ENCODE results near the gene NDOR1.
"Not testable (repeated sequence)": the region's sequence is repeated elsewhere in the genome, so short reads cannot be mapped to it uniquely, and the experiment has no call there.

The NDOR1 gene

DNA sequence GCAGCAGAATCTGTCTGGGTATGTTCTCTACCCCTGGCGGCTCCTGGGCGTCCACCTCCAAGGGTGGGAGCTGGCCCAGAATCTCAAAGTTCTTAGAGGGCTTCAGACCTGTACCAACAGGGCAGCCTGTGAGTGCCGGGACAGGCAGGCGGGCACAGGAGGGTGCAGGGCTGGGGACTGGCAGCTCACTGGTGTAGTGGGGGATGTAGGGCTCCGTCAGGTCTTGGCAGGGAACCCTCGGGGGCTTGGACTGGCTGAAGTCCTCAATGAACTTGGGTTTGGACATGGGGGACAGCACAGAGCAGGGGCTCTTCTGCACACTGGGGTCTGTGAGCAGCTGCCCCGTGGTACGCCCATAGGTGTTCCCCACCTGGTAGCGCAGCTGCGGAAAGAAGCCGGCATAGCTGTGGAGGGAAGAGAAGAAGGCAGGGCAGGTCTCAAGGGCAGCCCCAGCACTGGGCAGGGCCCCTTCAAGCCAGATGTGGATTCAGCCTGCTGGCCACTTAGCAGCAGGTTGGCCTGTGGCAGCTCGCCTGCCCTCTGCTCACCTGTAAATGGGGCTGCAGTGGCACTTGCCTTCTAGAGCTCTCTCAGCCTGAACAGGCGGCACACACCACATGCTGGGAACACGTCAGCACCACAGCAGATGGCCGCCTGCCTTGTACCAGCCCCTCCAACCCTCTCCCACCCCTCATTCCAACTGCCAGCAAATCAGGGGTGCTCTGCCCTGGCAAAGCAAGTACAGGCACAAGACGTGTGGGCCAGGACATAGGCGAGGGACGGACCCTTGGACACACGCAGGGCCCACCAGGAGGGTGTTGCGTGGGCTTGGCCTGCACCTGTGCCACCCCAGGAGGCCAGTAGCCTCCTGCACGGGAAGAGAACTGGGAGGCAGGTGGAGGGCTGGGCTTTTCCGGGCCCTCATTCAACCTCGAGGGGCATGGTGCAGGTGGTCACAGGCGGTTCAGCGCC is 40.2 kb downstream of the NDOR1 start:
- DNase-seq: no peak

DNA sequence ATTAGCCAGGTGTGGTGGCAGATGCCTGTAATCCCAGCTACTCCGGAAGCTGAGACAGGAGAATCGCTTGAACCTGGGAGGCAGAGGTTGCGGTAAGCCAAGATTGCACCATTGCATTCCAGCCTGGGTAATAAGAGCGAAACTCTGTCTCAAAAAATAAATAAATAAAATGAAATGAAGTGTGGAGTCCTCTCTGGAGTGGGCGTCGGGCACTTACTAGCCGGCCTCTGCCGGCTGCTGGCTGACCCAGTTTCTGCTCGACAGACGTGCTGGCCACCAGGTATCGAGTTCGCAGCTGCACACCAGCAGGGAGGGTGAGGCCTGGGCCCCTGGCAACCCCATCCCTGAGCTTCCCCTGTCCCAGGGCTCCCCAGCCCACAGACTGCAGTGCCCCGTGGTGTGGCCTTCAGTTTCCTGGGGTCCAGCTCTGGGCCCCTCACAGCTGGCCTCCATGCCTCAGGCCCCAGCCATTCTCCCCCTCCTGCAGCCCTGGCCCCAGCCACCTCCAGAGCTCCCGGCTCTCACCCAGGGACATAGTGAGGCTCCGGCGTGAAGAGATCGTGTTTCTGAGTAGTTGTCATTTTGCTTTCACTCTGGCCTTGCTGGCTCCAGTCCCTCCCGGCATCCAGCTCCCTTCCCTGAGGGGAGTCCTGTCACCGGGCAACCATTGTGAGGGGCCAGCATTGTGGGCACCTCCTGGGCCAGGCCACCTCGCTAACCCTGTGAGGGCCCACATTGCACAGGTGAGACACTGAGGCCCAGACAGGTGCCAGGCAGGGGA is 41.8 kb downstream of the NDOR1 start:
- DNase-seq: no peak

DNA sequence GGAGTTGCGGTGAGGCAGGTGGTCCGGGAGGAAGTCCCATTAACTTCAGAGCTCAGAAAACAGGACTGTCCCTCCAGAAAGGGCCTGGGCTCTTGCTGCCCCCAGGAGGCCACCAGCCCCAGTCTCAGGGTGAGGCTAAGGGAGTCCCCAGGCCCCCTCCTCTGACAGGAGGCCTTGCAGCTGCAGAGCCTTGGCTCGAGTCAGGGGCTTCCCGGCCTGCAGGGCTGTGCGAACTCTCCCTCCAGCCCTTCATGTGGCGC is 42.3 kb downstream of the NDOR1 start:
- no peak for DNase-seq

DNA sequence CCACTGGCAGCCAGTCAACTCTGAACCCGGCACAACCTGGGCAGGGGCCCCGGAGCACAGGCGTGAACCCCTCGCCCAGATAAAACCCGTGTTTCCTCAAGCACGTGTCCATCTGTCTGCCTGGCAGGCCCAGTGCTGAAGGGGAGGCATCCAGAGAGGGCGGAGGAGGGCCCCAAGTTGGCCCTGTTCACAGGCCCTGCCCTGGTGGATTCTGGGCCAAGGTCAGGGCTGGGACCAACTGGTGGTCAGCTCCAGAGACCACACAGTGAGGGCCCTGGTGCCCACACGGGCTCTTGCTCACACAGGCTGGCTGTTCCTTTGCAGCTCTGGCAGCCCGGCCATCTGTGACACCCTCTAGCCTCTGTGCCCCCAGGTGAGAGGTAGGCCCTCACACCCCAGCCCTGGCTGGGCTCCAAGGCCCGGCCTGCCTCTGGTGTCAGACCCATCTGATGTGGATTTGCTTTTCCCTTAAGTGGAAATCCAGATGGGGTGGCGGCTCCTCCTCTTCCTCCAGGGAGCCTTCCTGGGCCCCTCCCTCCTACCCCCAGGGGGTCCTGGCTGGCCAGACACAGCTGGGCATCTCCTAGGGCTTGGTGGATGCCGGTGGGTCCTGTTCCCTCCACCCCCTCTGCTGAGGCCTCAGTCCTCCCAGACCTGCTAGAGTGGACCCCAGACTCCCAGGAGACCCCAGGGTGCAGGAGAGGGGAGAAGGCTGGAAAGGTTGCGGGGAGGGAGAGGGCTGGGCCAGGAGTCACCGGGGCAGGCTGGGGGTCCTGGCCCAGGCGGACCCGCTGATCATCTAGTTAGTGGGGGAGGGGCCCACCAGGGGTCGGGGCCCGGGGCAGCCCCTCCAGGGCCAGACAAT is 45.1 kb downstream of the NDOR1 start:
- no peak for DNase-seq

DNA sequence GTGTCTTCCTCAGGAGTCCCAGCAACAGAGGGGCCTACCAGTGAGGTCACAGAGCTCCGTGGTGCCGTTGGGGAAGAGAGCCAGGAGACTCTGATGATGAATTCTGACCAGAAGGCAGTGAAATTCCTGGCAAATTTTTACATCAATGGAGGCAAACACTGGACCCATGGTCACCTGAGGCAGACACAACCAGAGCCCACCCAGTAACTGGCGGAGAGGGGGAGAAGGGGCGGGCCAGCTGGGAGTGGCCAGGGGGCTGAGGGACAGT is 45.6 kb downstream of the NDOR1 start, which contains the start of gene STPG3:
Gene STPG3 (plus strand): TSS at position 93 of the 268 bp plus-strand sequence. CDS start 1 bp downstream, at position 94.
- no peak for DNase-seq

DNA sequence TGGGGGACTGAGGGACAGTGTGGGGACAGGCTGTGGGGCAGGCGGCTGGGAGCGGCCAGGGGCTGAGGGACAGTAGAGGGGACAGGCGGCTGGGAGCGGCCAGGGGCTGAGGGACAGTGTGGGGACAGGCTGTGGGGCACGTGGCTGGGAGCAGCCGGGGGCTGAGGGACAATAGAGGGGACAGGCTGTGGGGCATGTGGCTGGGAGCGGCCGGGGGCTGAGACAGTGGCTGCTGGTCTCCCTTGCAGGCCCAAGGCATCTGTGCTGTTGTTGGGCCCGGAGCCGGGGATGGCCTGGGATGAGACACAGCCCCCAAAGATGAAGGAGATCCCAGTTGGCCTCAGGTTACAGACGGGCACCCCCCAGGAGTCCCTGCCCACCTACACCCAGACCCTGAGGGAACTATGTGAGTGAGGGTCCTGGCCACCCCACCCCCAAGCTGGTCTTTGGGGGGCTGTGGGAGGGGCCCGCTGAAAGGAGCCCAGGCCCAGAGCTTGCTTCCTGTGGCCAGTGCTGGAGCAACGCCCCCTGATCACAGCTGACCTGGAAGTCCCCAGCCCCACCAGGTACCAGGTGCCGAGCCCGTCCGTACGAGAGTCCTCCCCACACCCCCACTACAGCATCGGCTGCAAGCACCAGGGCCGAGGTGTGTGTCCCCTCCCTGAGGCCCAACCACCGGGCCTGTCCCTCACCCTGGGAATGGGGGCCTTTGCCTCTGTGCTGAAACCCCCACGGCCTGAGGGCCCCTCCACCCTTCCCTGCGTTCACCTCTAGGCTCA is 46.2 kb downstream of the NDOR1 start:
- DNase-seq: no peak

DNA sequence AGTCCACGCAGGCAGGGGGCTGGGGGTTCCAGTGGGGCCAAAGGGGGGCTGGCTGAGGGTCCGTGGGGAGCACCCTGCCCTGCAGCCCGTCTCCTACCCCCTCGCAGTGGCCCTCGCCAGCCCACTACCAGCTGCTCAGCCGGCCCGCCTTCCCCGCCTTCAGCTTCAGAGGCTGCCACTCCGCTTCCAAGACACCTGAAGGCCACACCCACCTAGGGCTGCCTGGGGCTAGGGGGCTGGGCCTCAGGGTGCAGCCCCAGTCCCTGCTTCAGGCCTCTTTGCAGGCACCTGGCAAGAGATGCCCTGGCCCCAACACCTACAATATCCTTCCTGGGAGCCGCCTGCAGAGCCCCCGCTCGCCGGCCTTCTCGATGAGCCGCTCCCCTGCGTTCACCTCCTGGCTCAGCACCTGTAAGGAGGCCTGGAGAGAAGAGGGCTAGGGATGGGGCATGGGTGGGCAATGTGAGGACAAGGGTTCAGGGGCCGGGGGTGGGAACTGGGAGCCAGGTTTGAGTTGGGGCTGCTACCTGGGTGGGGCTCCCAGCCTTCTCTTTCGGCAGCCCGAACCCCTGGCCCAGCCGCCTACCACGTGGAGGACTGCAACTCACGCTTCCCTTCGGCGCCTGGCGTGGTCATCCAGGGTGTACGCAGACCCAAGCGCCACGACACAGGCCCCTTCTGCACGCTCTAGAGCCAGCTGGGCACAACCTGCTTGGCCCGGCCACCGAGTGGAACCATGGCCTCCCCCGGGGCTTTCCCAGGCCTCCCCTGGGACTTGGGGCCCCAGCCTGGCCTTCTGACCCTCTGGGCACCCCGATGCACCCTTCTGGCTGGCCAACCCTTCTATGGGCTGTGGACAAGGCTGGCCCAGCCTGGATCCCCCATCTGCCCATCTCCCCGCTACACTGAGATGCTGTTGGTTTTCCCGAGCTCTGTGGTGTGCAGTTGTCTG is 47.3 kb downstream of the NDOR1 start:
- DNase-seq: no peak

DNA sequence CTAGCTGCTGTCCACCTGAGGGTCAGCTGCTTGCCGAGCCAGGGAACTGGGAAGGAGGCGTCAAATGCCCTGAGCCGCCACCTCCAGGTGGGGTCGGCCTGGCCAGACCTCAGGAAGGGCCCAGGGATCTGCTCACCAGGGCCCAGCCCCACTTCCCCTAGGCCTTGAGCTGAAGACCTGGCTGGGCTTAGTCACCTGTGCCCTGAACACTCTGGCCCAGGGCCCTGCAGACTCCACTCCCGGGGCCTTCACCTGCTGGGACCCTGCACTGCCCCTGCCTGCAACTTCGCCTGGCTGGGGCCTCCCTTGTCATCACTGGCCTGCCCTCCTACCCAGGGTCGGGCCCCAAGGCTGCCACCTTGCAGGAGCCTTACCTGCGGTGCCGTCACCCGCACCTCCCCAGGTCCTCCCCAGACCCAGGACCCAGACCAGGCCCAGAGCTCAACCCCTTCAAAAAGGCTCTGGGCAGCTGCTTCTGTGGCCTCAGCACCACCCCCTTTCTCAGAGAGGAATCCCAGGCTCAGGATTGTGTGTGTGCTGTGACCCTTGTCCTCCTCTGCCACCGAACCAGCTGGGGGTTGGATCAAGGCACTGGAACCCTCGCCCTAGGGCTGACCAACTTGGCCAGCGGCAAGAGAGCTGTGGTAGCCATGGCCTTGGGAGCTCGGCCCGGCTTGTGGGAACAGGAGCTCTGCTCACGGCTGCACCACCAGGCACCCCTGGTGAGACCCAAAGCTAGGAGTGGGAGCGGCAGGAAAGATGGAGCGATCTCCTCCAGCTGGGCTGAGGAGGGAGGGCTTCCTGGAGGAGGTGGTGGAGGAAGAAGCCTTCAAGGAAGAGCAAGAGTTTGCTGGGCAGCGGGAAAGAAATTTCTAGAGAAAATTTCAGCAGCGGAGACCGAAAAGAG is 48.5 kb downstream of the NDOR1 start:
- no peak for DNase-seq

DNA sequence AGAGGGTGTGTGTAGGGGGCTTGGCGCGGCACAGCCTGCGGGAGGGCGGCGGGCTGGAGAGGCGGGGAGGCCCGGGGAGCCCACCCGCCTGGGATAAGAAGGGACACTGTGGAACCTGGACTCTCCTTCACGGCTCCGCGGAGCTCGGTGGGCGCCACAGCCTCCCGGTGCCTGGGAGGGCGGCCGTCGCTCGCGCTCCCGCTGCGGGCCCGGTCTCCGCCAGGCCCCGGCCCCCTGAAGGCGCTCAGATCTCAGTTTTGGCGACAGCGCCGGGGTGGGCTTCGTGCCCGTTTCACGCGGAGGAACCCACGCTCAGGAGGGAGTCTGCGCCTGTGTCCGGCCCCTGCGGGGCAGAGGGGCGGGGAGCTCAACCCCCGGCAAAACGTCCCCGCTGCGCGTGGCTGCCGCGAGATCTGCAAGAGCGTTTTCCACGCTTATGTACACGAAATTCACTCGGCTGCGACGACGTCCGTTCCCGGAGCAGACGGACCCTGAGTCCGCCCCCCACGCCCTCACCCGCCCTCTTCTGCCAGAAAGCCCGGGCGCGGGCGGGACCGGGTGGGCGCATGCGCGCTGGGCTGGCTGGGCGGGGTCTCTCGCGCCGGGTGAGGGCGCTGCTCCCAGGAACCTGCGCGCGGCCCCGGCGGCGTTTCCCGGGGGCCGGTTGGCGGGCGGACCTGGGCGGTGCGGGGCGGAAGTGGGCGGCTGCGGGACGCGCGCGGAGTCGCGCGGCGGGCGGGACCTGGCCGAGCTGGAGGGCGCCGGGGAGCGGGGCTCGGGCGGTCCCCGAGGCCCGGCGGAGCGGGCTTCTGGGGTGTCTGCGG is 49.3 kb downstream of the NDOR1 start, which contains the start of gene NELFB:
Gene NELFB (plus strand): TSS at position 704 of the 824 bp plus-strand sequence.
- DNase-seq: no peak

DNA sequence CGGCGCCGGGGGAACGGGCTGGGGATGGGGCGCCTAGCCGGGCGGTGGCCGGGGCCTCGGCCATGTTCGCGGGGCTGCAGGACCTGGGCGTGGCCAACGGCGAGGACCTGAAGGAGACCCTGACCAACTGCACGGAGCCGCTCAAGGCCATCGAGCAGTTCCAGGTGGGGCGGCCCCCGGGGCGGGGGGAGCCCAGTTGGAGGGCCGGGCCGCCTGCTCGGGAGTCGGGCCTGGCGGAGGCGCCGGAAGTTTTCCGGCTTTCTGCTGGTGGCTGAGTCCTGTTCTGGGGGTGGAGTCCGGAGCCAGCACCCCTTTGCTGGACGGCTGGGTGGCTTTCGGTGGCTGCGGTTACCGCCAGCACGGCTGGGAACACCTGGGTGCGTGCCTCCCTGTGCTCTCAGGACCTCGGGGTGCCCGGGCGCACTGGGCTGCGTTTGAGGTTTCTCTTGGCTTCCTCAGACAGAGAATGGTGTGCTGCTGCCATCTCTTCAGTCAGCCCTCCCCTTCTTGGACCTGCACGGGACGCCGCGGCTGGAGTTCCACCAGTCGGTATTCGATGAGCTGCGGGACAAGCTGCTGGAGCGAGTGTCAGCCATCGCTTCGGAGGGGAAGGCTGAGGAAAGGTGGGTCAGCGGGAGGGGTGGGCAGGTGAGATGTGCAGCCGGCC is 50.1 kb downstream of the NDOR1 start:
- no peak for DNase-seq

DNA sequence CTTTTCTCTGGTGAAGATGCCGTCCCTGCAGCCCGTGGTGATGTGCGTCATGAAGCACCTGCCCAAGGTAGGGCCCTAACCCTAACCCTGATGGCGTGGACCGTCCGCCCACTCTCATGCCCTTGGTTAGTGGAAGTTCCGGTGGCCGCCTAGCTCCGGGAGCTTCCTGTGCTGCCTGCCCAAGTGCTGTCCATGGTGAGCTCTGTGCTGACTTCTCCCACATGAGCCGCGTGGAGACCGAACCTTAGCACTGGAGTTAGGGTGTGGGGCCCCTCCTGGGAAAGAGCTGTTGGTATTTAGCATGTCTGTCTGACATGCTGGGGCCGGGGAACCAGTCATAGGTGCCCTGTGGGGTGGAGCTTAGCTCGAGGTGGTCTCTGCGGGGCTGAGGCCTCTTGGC is 50.9 kb downstream of the NDOR1 start:
- no peak for DNase-seq

DNA sequence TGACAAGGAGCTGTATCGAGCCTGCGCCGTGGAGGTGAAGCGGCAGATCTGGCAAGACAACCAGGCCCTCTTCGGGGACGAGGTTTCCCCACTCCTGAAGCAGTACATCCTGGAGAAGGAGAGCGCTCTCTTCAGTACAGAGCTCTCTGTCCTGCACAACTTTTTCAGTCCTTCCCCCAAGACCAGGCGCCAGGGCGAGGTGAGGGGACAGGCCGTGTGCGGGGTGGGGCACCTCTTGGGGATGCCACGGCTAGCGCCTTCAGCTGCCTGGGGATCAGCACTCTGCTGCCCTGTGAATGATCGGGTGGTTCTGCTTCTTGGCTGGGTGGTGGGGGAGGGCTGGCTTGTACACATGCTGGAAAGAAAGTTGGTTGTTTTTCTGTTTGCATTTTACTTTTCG is 51.4 kb downstream of the NDOR1 start:
- DNase-seq: no peak

DNA sequence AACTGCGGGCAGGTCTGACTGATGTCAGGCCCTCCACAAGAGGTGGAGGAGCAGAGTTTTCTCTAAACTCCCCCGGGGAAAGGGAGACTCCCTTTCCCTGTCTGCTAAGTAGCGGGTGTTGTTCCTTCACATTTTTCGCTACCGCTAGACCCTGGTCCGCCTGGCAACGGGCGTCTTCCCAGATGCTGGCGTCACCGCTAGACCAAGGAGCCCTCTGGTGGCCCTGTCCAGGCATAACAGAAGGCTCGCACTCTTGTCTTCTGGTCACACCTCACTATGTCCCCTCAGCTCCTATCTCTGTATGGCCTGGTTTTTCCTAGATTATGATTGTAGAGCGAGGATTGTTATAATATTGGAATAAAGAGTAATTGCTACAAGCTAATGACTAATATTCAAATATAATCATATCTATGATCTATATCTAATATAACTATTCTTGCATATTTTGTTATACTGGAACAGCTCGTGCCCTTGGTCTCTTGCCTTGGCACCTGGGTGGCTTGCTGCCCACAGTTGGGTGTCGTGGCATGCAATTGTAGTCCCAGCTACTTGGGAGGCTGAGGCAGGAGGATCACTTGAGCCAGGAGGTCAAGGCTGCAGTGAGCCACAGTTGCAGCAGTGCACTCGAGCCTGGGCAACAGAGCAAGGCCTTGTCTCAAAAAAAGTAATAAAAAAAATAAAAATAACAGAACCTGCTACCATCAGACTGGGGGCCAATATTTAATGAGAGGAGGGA is 56.8 kb downstream of the NDOR1 start:
- DNase-seq: not testable (repeated sequence)

DNA sequence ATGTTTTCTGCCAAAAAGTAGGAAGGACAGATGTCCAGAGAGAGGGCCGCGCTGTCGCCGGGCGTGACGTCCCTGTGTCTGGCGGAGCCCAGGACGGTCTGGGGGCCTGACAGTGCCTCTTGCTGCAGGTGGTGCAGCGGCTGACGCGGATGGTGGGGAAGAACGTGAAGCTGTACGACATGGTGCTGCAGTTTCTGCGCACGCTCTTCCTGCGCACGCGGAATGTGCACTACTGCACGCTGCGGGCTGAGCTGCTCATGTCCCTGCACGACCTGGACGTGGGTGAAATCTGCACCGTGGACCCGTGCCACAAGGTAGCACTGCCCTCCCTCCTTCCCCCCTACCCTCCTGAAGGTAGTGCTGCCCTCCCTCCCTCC is 57.4 kb downstream of the NDOR1 start:
- DNase-seq: no peak

DNA sequence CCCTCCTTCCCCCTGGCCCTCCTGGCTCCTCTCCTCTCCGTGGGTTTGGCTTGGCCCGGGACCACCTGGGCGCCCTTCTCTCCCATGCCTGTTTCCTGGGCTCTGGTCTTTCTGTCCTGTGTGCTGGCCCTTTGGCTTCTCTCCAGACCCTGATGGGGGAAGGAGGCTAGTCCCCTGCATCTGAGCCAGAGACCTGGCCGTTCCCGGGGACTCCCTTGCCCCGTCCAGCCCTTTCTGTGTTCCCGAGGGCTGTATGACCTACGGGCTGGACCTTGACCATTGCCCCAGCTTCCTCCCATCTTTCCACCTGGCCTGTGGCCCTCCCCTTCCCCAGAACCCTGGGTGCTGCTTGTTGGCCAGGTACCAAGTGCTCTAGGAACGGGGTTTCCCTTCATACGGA is 58.0 kb downstream of the NDOR1 start:
- DNase-seq: no peak

DNA sequence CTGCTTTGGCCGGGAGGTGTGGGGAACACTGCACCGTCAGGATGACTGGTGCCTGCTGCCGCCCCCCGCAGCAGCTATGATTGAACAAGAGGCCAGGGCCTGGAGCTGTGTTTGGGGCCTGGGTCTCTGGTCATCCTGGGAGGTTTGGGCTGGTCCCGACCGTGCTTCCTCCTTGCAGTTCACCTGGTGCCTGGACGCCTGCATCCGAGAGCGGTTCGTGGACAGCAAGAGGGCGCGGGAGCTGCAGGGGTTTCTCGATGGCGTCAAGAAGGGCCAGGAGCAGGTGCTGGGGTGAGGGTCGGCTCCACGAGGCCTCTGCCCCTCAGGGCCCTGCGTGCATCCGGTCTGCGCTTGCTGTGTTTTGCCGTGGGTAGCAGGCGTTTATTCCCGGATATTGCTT is 58.6 kb downstream of the NDOR1 start:
- no peak for DNase-seq

DNA sequence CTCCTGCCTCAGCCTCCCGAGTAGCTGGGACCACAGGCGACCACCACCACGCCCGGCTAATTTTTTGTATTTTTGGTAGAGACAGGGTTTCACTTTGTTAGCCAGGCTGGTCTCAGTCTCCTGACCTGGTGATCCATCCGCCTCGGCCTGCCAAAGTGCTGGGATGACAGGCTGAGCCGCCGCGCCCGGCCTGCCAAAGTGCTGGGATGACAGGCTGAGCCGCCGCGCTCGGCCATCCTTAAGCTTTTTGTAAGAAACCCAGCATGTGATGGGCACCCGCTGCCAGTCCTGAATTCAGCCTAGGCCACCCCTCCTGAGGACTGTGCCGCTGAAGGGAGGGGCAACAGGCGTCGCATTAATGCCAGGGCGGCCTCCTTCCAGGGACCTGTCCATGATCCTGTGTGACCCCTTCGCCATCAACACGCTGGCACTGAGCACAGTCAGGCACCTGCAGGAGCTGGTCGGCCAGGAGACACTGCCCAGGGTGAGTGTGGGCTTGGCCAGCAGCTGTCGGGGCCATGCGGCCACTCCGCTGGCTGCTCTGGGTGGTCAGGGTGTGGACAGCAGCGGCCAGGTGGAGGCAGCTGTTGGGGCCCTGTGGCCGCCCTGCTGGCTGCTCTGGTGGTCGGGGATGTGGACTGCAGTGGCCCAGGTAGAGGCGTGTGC is 60.1 kb downstream of the NDOR1 start:
- DNase-seq: no peak

DNA sequence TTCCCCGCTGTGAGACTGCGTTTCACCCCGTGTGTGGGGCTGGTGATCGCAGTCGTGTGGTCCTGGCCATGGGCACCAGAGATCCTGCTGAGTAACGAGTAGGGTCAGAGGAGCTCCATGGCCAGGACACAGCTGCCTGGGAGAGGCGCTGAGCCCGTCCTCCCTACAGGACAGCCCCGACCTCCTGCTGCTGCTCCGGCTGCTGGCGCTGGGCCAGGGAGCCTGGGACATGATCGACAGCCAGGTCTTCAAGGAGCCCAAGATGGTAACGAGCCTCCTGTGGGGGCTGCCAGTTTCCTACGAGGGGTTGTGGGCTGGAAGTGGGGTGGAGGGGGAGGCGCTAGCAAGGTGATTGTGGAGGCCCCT is 60.6 kb downstream of the NDOR1 start:
- DNase-seq: no peak

All from DMS 273 treated with DMSO at 0.1 percent for 48 hours (cell line).